SK-N-SH (cell line): ENCODE measurements around the gene RBM48. TPM values are rescaled to one million over a fixed set of nuclear protein-coding genes. Genes with fewer than 3 reads are reported as not detected.

Source experiments
- CTCF ChIA-PET: fragments of 300-600, 350-600 bp; formaldehyde crosslinking; extraction: SDS; loops from one replicate; lab custom pipeline; 2021; lab: Yijun Ruan, JAX
- POLR2A ChIA-PET: fragments of 350-600 bp; sonication (Branson Sonifier 250); formaldehyde crosslinking; extraction: SDS; loops from one replicate; lab custom pipeline; 2020; ENCODE audit warnings: antibody characterized with exemption, inconsistent platforms; lab: Yijun Ruan, JAX
- DNase-seq: peaks from one replicate; pipeline ENCODE4 v3.0.0; 2012
- H2AFZ ChIP-seq: fragments of 200-600 bp; sonication (generic); 2 replicates; pipeline ENCODE4 v1.8.1; 2016; ENCODE audit warnings: antibody characterized with exemption, mild to moderate bottlenecking, low read depth
- H3F3A ChIP-seq: fragments of 200-600 bp; sonication (generic); replicated peaks from 2 replicates; pipeline ENCODE3; 2016; ENCODE audit warnings: antibody characterized with exemption, mild to moderate bottlenecking; ENCODE audit not compliant: insufficient read depth
- H3K27ac ChIP-seq, 2 experiments: fragments of 200-500 bp in 1 of 2; fragments of 200-600 bp in 1 of 2; sonication (Bioruptor generic) in 1 of 2; sonication (generic), shearing (Covaris generic) in 1 of 2; 2 replicates each; pipeline versions ENCODE4 v1.5.1 to v1.6.1; 2014 to 2016; ENCODE audit warnings: low read depth in 2 of 2, inconsistent platforms in 1 of 2, low read length in 1 of 2, mild to moderate bottlenecking in 1 of 2, mixed read lengths in 1 of 2
- H3K27me3 ChIP-seq: fragments of 200-600 bp; sonication (generic), shearing (Covaris generic); 2 replicates; pipeline ENCODE4 v1.6.1; 2016; ENCODE audit warnings: mixed run types; ENCODE audit not compliant: insufficient read depth
- H3K36me3 ChIP-seq, 2 experiments: fragments of 200-500 bp in 1 of 2; fragments of 200-600 bp in 1 of 2; sonication (Bioruptor generic) in 1 of 2; sonication (generic) in 1 of 2; replicated peaks in 1 of 2; 2 replicates each; pipeline versions ENCODE3 to v1.5.1; 2014 to 2016; ENCODE audit warnings: low read length in 1 of 2, mild to moderate bottlenecking in 1 of 2; ENCODE audit not compliant: insufficient read depth in 2 of 2, control insufficient read depth in 1 of 2
- H3K4me1 ChIP-seq, 2 experiments: fragments of 200-500 bp in 1 of 2; fragments of 200-600 bp in 1 of 2; sonication (Bioruptor generic) in 1 of 2; sonication (generic), shearing (Covaris generic) in 1 of 2; 2 replicates each; pipeline versions ENCODE4 v1.5.1 to v1.6.1; 2014 to 2016; ENCODE audit warnings: low read depth in 1 of 2, low read length in 1 of 2, mixed run types in 1 of 2; ENCODE audit not compliant: insufficient read depth in 2 of 2, control insufficient read depth in 1 of 2
- H3K4me2 ChIP-seq: fragments of 200-600 bp; sonication (generic), shearing (Covaris generic); 2 replicates; pipeline ENCODE4 v1.6.1; 2017; ENCODE audit warnings: mixed run types
- H3K4me3 ChIP-seq, 2 experiments: fragments of 200-500 bp in 1 of 2; fragments of 200-600 bp in 1 of 2; sonication (Bioruptor generic) in 1 of 2; sonication (generic), shearing (Covaris generic) in 1 of 2; 2 replicates each; pipeline versions ENCODE4 v1.5.1 to v1.8.1; 2014 to 2016; ENCODE audit warnings: low read depth in 2 of 2, inconsistent platforms in 1 of 2, low read length in 1 of 2, mild to moderate bottlenecking in 1 of 2, mixed read lengths in 1 of 2, moderate library complexity in 1 of 2
- H3K79me2 ChIP-seq: fragments of 200-600 bp; sonication (generic); 2 replicates; pipeline ENCODE4 v1.8.1; 2017; ENCODE audit warnings: mild to moderate bottlenecking; ENCODE audit not compliant: insufficient read depth
- H3K9ac ChIP-seq: fragments of 200-600 bp; sonication (generic); 2 replicates; pipeline ENCODE4 v1.6.1; 2017; ENCODE audit warnings: mixed run types
- H3K9me2 ChIP-seq: fragments of 200-600 bp; sonication (generic); 2 replicates; pipeline ENCODE4 v1.6.1; 2017; ENCODE audit warnings: mixed run types
- H3K9me3 ChIP-seq: fragments of 200-600 bp; sonication (generic); 2 replicates; pipeline ENCODE4 v1.6.1; 2017; ENCODE audit warnings: mixed run types, mild to moderate bottlenecking, moderate library complexity
- H4K20me1 ChIP-seq: fragments of 200-600 bp; sonication (generic); 2 replicates; pipeline ENCODE4 v1.6.1; 2017; ENCODE audit warnings: mild to moderate bottlenecking, mixed run types; ENCODE audit not compliant: insufficient read depth
- CHD2 ChIP-seq: fragments of 150-350 bp; IDR thresholded peaks from 2 replicates; pipeline ENCODE4 v1.6.1; 2018; ENCODE audit warnings: low read length; ENCODE audit not compliant: partially characterized antibody
- ELF1 ChIP-seq: IDR thresholded peaks from 2 replicates; pipeline ENCODE4 v1.4.0; 2012
- FOXM1 ChIP-seq: IDR thresholded peaks from 2 replicates; pipeline ENCODE4 v1.4.0; 2012; ENCODE audit warnings: low read depth, mild to moderate bottlenecking
- MEF2A ChIP-seq: IDR thresholded peaks from 2 replicates; pipeline ENCODE4 v1.4.0; 2012; ENCODE audit warnings: low read depth, borderline replicate concordance
- POLR2AphosphoS5 ChIP-seq: IDR thresholded peaks from 2 replicates; pipeline ENCODE4 v1.6.1; 2012; ENCODE audit warnings: low read depth, low read length
- TEAD4 ChIP-seq: IDR thresholded peaks from 2 replicates; pipeline ENCODE4 v1.4.0; 2012; ENCODE audit warnings: mild to moderate bottlenecking, borderline replicate concordance; ENCODE audit not compliant: insufficient read depth
- YY1 ChIP-seq: IDR thresholded peaks from 2 replicates; pipeline ENCODE4 v1.4.0; 2012; ENCODE audit warnings: low read depth, mild to moderate bottlenecking
- WGBS: methylation state at CpG from one replicate; pipeline ENCODE4 v1.1.6; 2017; ENCODE audit warnings: low lambda C conversion rate; 5-methylcytosine and 5-hydroxymethylcytosine counted together
- polyA plus RNA-seq, 3 experiments: library from polyadenylated mRNA; depleted of rRNA; stranded (reverse); fragments of >200 nt; gene quantifications; 2 replicates each; pipeline ENCODE4 v1.2.3, GENCODE V29; 2012
- TF ChIP-seq, protein P1 (sequence below): fragments of 150-350 bp; IDR thresholded peaks from 2 replicates; pipeline ENCODE4 v1.6.1; 2016; ENCODE audit warnings: mild to moderate bottlenecking, low read depth, low read length
- TF ChIP-seq, protein P2 (sequence below): IDR thresholded peaks from 2 replicates; pipeline ENCODE4 v1.4.0; 2012; ENCODE audit warnings: low read depth, borderline replicate concordance
- TF ChIP-seq, protein P3 (sequence below): IDR thresholded peaks from 2 replicates; pipeline ENCODE4 v1.6.1; 2012; ENCODE audit warnings: mild to moderate bottlenecking, low read depth, low read length, moderate library complexity

Gene RBM48
- polyA plus RNA-seq, 1 of the 3 experiments (the other 2 are of a cell fraction): 4.7 TPM

DNA sequence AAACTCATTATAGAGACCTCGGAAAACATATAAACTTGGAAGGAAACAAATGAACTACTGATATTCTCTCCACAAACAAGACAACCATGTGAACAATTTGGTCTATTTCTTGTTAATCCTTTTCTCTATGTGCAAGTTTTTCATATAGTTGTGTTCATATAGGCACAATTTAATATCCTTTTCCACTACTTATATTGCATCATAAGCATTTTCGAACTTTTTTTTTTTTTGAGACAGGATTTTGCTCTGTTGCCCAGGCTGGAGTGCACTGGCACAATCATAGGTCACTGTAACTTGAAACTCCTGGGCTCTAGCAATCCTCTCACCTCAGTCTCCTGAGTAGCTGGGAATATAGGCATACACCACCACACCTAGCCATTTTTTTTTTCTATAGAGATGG, 5.5 kb upstream of the RBM48 start:
- Histone ChIP-seq H3K79me2 (peaks cover 52% of the 10 kb centered on the region), H3K36me3 (peaks cover 13 to 17% of the 10 kb centered on the region in 2 experiments), H3K4me1 (peaks cover 0 to 7% of the 10 kb centered on the region in 2 experiments; a peak in 2 of 4 replicates), H3K27me3 (no peaks in the 10 kb centered on the region), H3K9ac (no peak overlapping the region), H2AFZ (no peak overlapping the region), H4K20me1 (no peaks in the 10 kb centered on the region), H3F3A (no peaks in the 10 kb centered on the region), H3K4me2 (no peak overlapping the region), H3K9me2 (no peaks in the 10 kb centered on the region), H3K9me3 (no peaks in the 10 kb centered on the region), H3K4me3 (no peak overlapping the region), H3K27ac (no peak overlapping the region)
- CTCF ChIA-PET: no interaction called here
- no peak for TF ChIP-seq TEAD4
- TF ChIP-seq FOXM1: no peak
- TF ChIP-seq MEF2A: no peak
- no peak for TF ChIP-seq YY1
- no peak for TF ChIP-seq ELF1
- TF ChIP-seq CHD2: no peak
- TF ChIP-seq, protein P1, sequence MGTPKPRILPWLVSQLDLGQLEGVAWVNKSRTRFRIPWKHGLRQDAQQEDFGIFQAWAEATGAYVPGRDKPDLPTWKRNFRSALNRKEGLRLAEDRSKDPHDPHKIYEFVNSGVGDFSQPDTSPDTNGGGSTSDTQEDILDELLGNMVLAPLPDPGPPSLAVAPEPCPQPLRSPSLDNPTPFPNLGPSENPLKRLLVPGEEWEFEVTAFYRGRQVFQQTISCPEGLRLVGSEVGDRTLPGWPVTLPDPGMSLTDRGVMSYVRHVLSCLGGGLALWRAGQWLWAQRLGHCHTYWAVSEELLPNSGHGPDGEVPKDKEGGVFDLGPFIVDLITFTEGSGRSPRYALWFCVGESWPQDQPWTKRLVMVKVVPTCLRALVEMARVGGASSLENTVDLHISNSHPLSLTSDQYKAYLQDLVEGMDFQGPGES: no peak
- TF ChIP-seq POLR2AphosphoS5: no peak
- TF ChIP-seq, protein P2, sequence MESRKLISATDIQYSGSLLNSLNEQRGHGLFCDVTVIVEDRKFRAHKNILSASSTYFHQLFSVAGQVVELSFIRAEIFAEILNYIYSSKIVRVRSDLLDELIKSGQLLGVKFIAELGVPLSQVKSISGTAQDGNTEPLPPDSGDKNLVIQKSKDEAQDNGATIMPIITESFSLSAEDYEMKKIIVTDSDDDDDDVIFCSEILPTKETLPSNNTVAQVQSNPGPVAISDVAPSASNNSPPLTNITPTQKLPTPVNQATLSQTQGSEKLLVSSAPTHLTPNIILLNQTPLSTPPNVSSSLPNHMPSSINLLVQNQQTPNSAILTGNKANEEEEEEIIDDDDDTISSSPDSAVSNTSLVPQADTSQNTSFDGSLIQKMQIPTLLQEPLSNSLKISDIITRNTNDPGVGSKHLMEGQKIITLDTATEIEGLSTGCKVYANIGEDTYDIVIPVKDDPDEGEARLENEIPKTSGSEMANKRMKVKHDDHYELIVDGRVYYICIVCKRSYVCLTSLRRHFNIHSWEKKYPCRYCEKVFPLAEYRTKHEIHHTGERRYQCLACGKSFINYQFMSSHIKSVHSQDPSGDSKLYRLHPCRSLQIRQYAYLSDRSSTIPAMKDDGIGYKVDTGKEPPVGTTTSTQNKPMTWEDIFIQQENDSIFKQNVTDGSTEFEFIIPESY: no peak
- TF ChIP-seq, protein P3, sequence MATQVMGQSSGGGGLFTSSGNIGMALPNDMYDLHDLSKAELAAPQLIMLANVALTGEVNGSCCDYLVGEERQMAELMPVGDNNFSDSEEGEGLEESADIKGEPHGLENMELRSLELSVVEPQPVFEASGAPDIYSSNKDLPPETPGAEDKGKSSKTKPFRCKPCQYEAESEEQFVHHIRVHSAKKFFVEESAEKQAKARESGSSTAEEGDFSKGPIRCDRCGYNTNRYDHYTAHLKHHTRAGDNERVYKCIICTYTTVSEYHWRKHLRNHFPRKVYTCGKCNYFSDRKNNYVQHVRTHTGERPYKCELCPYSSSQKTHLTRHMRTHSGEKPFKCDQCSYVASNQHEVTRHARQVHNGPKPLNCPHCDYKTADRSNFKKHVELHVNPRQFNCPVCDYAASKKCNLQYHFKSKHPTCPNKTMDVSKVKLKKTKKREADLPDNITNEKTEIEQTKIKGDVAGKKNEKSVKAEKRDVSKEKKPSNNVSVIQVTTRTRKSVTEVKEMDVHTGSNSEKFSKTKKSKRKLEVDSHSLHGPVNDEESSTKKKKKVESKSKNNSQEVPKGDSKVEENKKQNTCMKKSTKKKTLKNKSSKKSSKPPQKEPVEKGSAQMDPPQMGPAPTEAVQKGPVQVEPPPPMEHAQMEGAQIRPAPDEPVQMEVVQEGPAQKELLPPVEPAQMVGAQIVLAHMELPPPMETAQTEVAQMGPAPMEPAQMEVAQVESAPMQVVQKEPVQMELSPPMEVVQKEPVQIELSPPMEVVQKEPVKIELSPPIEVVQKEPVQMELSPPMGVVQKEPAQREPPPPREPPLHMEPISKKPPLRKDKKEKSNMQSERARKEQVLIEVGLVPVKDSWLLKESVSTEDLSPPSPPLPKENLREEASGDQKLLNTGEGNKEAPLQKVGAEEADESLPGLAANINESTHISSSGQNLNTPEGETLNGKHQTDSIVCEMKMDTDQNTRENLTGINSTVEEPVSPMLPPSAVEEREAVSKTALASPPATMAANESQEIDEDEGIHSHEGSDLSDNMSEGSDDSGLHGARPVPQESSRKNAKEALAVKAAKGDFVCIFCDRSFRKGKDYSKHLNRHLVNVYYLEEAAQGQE: no peak
- POLR2A ChIA-PET: no interaction called here
- WGBS: 93% methylated on average over 2 of the region's 2 CpGs
- no peak for DNase-seq
